Activated CD8-positive, alpha-beta memory T cell treated with anti-CD3 and anti-CD28 coated beads for 36 hours (primary cell): Measurements from ENCODE around the gene DNASE1L1. TPM values are rescaled to one million over a fixed set of nuclear protein-coding genes. Genes with fewer than 3 reads are reported as not detected.

Source experiments
- CTCF ChIA-PET: fragments of 350-600 bp; sonication (Branson Sonifier 250); formaldehyde crosslinking; loops from one replicate; lab custom pipeline; 2021; ENCODE audit warnings: antibody characterized with exemption; lab: Charles Lee
- POLR2A ChIA-PET: fragments of 350-600 bp; sonication (Branson Sonifier 250); formaldehyde crosslinking; loops from one replicate; lab custom pipeline; 2021; ENCODE audit warnings: antibody characterized with exemption; lab: Charles Lee
- total RNA-seq, 2 experiments: library from RNA; stranded (reverse); gene quantifications; one replicate each; pipeline ENCODE4 v1.2.3, GENCODE V29; 2021

Gene DNASE1L1
- total RNA-seq, 2 experiments from 2014 or later = 10.8 to 11.8 TPM

DNA sequence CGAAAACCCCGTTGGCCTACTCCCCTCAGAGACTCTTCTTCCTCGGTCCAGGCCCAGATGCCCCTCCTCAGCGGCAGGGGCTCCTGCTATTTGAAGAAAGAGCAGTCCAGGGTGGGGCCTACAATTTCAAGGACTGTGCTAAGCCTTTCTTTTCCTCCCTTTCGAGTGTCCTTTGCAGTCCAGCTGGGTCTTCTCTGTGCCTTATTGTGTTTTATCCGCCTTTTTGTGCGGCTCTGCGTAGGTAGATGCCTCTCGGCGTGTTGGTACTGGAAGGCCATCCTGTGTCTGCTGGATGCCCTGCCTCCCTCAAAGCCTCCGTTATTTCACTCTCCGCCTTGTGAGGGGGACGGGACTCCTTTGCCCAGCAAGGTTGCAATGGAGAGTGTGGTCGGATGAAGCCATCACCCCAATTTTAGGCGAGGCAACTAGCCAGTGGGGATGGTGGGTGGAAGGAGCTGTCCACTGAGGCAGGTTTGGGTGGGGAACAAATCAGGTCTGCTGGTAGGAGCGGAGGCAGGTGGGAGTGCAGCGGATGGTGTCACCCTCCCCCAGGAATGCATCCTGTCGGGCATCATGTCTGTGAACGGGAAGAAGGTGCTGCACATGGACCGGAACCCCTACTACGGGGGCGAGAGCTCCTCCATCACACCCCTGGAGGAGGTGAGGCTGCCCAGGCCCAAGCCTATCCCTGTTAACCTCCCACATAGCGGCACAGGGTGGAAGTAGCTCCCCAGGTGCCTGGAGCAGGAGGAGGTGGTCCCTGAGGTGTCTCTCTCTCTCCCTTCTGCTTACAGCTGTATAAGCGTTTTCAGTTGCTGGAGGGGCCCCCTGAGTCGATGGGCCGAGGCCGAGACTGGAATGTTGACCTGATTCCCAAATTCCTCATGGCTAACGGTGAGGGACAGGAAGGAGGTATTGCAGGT lies 29.2 kb upstream of the DNASE1L1 start:
- CTCF ChIA-PET = no interaction called here
- POLR2A ChIA-PET = no interaction called here

DNA sequence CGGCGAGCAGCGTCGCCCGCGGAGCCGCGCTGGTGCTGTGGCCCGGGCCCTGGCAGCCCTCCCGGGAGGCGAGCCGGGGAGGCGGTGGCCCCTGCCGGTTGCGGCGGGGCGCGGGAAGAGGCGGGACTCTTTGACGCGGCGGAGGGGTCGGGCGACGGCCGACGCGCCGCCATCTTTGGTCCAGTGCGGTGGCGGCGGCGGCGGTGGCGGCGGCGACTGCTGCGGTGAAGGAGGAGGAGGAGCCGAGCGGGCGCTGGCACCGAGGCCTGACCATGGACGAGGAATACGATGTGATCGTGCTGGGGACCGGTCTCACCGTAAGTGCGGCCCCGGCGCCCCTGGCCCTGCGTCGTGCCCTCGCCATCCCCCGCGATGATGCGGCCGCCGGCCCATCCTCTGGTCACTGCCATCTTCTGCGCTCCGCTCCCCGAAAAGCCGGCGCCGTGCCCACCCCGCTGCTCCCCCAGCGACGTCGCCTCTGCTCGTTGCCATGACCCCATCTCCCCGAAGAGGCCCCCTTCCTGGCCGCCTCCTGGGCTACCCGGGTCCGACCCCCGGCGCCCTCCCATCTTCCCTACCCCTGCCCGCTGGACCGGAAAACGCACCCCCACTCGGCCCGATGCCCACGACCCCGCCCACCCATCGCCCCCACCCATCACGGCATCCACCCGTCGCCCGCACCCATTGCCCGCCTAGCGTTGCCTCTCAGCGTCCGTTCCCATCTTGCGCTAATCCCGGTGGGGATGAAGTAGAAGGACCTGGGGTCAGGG lies 28.1 kb upstream of the DNASE1L1 start, which contains the start of gene GDI1:
Gene GDI1 (plus strand): TSS at position 172 of the 770 bp plus-strand sequence. CDS start 101 bp downstream, at position 273.
- POLR2A ChIA-PET = no interaction called here

DNA sequence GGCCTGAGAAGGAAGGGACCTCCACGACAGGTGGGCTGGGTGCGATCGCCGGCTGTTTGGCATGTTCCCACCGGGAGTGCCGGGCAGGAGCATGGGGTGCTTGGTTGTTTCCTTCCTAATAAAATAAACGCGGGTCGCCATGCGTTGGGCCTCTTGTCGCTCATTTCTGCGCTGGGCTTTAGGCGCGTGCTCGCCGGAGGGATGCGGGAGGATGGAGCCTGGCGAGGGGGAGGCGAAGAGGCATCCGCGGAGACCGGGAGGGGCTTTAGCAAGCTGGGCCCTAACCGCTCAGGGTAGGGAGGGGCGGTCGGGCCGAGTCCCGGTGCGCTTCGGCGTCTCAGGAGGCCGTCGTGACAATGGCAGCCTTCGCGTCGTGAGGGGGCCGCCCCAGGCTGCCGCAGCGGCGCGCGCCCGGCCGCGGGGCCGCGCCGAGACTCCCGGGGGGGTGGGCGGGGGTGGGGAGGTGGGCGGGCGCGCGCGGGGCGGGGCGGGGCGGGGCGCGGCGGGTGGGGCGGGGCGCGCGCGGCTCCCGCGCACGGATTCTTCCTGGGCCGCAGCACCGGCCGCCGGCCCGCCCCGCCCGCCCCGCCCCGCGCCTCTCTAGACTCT lies 27.4 kb upstream of the DNASE1L1 start:
- ChIA-PET POLR2A (no interaction called here), CTCF (no interaction called here)

More for the DNA sequence above, 28.1 kb upstream of the DNASE1L1 start, which contains the start of gene GDI1:
- CTCF ChIA-PET = no interaction called here

DNA sequence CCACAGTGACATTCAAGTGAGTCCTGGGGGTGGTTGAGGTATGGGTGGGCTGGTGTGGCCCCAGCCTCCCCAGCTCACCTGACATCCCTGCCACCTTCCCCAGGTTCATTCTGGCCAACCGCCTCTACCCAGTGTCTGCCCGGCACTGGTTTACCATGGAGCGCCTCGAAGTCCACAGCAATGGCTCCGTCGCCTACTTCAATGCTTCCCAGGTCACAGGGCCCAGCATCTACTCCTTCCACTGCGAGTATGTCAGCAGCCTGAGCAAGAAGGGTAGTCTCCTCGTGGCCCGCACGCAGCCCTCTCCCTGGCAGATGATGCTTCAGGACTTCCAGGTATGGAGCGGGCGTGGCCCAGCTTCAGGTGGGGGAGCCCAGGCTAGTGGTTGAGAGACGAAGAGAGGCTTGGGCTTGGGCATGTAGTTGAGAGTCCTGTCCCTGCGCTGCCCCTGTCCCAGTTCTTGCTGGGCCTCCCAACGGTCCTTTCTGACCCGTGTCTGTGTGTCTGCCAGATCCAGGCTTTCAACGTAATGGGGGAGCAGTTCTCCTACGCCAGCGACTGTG lies 26.2 kb upstream of the DNASE1L1 start:
- ChIA-PET POLR2A (no interaction called here), CTCF (no interaction called here)

DNA sequence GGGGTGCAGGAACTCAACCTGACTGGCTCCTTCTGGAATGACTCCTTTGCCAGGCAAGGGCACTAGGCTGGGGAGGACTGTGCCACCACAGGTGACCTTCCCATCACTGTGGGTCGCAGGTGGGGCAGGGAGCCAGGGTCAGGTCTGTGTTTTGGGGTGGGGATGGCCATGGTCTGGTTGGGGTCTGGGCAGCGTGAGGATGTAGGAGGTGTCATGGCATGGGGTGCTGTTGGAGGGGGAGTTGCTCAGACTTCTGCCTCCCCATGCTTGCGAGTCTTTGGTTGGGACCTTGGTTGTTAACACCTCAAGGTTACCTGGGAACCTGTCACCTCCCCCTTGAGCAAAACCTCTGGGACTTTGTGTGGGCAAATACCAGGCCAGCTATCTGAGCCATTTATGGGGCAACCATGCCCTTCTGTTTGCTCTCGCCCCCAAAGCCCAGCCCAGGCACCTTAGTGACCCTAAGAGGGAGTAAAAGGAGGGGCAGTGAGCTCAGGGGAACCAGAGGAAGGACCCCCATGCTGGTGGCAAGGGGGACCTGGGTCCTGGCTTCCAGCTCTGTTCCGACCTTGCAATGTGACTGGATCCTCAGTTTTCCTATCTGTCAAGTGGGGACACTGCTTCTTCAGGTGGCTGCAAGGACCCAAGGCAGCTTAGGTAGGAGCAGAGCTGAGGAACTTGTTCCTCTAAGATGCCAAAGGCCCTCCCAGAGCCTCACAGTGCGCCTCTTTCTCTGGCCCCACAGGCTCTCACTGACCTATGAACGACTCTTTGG lies 25.5 kb upstream of the DNASE1L1 start:
- ChIA-PET CTCF (no interaction called here), POLR2A (no interaction called here)

DNA sequence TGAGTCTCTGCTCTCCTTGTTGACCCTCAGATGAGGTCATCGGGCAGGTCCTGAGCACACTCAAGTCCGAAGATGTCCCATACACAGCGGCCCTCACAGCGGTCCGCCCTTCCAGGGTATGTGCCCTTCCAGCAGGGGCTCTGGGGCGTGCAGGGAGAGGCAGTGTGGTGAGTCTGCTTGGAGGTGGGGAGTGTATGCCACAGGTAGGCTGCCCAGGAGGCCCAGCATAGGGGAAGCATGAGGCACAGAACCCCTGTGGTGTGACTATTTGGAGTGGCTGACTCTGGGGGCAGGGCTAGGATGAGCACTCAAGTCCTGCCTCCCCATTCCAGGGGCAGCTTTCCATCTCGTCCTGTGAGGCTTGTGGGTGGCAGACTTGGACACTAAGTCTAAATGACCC lies 24.6 kb upstream of the DNASE1L1 start:
- POLR2A ChIA-PET = interaction anchor here (0.6 kb wide), 1 partner anchor 70 kb away, joined by 3 read pairs; no protein-coding TSS in a partner anchor

DNA sequence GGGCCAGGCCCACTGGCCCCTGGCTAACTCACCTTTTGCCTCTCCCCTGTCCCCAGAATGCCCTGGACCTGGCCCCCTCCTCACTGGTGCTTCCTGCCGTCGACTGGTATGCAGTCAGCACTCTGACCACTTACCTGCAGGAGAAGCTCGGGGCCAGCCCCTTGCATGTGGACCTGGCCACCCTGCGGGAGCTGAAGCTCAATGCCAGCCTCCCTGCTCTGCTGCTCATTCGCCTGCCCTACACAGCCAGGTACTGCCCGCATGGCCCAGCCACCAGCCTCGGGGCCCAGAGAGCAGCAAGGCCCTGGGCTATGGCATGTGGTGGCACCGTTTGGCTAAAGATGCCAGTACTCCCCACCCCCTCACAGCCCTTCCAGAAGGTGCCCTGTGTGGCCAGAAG lies 23.2 kb upstream of the DNASE1L1 start:
- CTCF ChIA-PET = no interaction called here

More for the DNA sequence above, 24.6 kb upstream of the DNASE1L1 start:
- CTCF ChIA-PET = no interaction called here

DNA sequence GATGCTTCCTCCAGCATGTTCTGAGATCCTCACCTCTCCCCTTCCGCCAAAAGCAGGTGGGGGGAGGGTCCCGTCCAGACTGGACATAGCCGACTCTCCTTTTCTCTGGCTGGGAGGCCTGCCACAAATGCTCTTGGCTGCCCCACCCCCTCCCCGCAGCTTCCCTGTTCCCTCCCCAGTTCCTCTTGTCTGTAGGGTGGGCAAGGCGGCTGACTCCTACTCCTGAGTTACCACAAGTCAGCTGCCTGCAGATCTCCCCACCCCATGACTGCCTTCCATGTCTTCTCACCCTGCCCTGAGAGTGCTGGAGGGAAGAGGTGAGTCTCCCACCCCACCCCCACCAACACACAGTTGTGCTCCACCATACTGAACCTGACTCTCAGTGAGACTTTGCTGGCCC lies 22.3 kb upstream of the DNASE1L1 start:
- ChIA-PET CTCF (no interaction called here), POLR2A (no interaction called here)

More for the DNA sequence above, 23.2 kb upstream of the DNASE1L1 start:
- POLR2A ChIA-PET = no interaction called here

DNA sequence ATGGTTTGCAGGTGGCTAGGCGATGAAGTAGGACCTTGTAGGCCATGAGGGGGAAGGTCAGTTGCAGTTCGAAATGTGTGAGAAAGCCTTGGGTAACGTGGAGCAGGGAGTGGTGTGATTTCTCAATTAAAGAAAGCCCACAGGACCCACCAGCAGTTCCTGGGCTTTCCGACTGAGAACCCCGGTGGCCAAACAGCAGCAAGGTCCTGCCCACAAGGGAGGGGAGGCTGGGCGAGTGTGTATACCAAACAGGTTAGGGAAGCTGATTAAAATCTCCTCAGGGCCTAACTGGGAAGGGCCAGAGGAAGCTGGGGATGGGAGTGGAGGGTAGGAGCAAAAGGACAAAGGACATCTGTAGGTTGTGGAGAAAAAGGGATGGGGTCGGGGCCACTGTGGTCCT lies 21.9 kb upstream of the DNASE1L1 start:
- ChIA-PET POLR2A (no interaction called here), CTCF (no interaction called here)

DNA sequence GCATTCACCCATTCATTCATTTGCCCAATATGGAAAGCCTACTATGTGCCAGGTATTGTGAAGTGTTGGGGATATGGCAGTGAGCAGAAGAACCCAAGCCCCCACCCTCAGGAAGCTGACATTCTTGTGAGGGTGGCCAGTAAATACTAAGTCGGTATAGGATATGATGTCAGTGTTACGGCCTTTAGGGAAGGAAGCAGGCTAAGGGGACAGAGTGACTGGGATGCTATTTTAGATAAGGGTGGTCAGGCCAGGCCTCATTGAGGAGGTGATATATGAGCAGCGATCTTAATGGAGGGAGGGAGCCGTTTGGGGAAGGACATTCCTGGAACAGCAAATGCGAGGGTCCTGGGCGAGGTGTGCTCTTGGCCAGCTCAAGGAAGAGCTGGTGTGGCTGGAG lies 21.4 kb upstream of the DNASE1L1 start:
- ChIA-PET POLR2A (interaction anchor here (0.6 kb wide), 1 partner anchor 63 kb away, joined by 3 read pairs; no protein-coding TSS in a partner anchor), CTCF (no interaction called here)

DNA sequence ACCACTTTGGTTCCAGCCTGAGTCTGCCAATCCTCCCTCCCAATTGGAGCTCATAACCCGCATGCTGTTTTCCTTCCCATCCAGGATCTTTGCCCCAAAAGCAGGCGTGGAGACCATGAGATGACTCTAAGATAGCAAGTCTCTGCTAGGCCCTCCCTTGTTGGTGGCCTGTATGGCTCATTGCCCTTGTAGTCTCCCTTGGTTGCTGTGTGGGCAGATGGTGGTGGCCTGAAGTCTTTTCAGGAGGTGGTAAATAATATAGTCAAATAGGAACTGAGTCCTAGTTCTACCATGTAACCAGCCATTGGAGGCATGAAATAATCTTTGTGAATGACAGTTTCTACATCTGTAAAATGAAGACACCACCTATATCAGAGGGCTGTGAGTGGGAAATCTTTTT lies 20.7 kb upstream of the DNASE1L1 start:
- CTCF ChIA-PET = no interaction called here
- POLR2A ChIA-PET = interaction anchor here (0.6 to 1.3 kb wide), 3 partner anchors 49 to 63 kb away, joined by 3 to 4 read pairs (median 3); partner anchors contain the start of gene LAGE3

DNA sequence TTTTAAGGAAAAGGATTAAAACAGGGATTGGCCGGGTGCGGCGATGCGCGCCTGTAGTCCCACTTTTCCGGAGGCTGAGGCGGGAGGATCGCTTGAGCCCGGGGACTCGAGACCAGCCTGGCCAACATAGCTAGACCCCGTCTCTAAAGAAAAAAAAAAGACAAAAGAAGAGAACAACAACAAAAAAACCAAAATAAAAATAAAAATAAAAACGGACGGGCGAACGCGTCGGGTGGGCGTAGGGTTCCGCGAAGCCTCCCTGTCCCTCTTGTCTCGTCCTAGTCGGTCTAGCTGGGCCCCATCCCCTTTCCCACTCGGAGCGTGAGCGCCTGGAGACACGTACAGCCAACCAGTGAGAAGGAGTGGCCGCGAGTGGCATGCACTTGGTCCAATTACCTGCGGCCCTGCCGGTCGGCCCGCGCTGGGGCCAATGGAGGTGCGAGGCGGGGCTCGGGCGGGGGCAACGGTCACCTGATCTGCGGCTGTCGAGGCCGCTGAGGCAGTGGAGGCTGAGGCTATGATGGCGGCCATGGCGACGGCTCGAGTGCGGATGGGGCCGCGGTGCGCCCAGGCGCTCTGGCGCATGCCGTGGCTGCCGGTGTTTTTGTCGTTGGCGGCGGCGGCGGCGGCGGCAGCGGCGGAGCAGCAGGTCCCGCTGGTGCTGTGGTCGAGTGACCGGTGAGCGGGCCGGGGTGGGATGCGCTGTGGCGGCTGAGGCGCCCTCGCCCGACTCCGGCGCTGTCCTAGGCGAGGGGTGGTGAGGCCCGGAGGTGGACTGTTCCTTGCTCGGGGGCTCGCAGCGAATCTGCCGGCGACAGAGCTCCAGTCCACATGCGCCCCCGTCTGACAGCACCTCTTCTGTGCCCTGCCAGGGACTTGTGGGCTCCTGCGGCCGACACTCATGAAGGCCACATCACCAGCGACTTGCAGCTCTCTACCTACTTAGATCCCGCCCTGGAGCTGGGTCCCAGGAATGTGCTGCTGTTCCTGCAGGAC lies 19.4 kb upstream of the DNASE1L1 start, which contains the start of gene ATP6AP1:
Gene ATP6AP1 (plus strand): TSS at position 502 of the 996 bp plus-strand sequence. CDS start 16 bp downstream, at position 518.
- POLR2A ChIA-PET = interaction anchor here (0.7 to 1.3 kb wide), 4 partner anchors 17 to 90 kb away, joined by 3 to 4 read pairs (median 4); partner anchors contain the start of genes LAGE3, PLXNA3 and TAFAZZIN
- CTCF ChIA-PET = interaction anchor here (0.6 kb wide), 1 partner anchor 305 kb away, joined by 4 read pairs; no protein-coding TSS in a partner anchor

DNA sequence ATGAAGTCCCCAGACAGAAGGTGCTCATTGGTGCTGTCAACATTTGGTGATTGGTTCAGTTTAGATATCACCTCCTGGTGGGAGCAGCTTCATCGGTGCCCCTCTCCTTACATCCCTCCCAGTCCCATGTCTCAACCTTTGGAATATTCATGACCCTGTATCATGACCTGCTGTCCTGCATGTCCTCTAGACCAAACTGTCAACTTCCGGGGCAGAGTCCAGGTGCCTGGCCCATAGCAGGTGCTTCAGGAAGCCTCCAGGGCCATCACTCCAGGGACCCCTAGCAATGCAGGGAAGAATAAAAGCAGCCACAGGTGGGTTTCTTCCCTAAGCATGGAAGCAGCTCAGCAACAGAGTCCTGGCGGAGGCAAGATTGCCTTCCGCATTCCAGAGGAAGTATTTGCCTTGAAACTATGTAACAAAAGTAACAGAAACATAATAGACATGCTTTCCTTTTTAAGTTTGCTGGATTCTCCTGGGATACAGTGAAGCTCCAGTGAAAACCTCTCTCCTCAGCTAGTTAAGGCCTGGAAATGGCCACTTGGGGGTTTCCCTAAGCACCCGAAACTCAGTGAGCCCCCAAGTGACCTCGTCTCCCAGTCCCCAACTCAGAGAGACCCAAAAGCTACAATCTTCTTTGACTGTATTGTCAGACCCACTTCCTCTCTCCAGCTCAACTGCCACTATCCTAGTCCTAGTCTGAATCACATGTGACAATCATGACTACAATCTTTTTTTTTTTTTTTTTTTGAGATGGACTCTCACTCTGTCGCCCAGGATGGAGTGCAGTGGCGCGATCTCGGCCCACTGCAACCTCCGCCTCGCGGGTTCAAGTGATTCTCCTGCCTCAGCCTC lies 18.1 kb upstream of the DNASE1L1 start:
- ChIA-PET POLR2A (interaction anchor here (0.5 to 1.4 kb wide), 2 partner anchors 16 to 17 kb away, joined by 3 to 4 read pairs; partner anchors contain the start of gene TAFAZZIN), CTCF (interaction anchor here (0.6 to 0.8 kb wide), 2 partner anchors 100 to 304 kb away, joined by 3 to 4 read pairs; no protein-coding TSS in a partner anchor)

DNA sequence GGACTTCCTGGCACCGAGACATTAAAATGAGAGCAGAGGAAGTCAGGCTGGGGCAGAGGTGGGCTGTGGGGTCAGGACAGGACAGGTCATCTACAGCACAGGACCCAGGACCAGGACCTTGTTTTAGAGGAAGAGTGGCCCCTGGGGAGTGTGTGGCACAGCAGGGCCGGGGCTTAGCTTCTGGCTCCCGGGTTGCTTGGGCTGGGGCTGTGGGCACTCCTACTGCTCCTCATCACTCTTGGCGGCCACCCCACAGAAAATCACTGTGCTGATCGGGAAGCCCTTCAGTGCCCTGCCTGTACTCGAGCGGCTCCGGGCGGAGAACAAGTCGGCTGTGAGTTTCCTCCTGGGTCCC lies 11.3 kb upstream of the DNASE1L1 start:
- ChIA-PET POLR2A (no interaction called here), CTCF (no interaction called here)

DNA sequence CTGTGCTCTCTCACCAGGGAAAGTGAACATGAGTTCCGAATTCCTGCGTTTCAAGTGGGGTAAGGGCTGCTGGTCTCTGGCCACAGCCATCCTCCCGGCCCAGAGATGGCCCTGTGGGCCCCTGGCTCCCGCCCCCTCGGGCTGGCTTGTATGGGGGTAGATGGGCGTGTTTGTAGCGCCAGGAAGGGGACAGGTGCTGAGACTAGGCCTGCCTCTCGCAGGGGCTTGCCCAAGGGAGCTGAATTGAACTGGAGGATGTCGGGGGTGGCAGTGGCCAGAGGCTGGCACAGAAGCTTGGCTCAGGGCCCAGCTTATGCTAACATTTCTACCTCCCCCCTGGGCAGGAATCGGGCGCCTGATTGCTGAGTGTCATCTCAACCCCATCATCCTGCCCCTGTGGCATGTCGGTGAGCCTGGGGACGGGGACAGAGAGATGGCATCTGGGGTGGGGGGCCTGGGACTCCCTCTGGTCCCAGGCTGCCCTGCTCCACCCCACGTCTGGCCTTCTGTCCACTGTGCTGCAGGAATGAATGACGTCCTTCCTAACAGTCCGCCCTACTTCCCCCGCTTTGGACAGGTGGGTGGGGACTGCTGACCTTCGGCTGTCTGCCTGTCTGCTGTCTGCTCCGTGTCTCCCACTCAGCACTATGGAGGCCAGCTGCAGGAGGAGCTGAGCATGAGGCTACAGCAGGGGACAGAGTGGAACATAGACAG lies 10.8 kb upstream of the DNASE1L1 start:
- POLR2A ChIA-PET = no interaction called here
- CTCF ChIA-PET = no interaction called here
